IMR-90 (cell line): Measurements from ENCODE around the gene TEKT5. TPM values are rescaled to one million over a fixed set of nuclear protein-coding genes. Genes with fewer than 3 reads are reported as not detected.

ENCODE experiments used
- ATAC-seq: fragments of 200-7000 bp; cut with Tn5 transposase; 2 replicates; pipeline ENCODE4 v1.9.1; 2020; ENCODE audit warnings: low read depth, mild to moderate bottlenecking, moderate library complexity
- BruUV-seq: library from RNA; stranded (reverse); fragments of 400-500 nt; replicated peaks from 2 replicates; lab custom pipeline; 2021; lab: Mats Ljungman, UMichigan
- CTCF ChIA-PET: fragments of 300-600 bp; formaldehyde crosslinking; extraction: SDS; loops from one replicate; lab custom pipeline; 2021; ENCODE audit warnings: antibody characterized with exemption; lab: Yijun Ruan, JAX
- POLR2A ChIA-PET: fragments of 300-600 bp; sonication (Branson Sonifier 250); formaldehyde crosslinking; loops from one replicate; lab custom pipeline; 2022; ENCODE audit warnings: antibody characterized with exemption; ENCODE audit not compliant: unreplicated experiment; lab: Charles Lee
- DNase-seq: peaks from one replicate; pipeline ENCODE4 v3.0.0; 2013
- H2AFZ ChIP-seq: replicated peaks from 2 replicates; pipeline ENCODE3; 2013; ENCODE audit warnings: low read length, mild to moderate bottlenecking; ENCODE audit not compliant: poor library complexity
- H2AK5ac ChIP-seq: 2 replicates; pipeline ENCODE4 v1.6.1; 2013; ENCODE audit warnings: low read depth, low read length, inconsistent platforms
- H2AK9ac ChIP-seq: replicated peaks from 2 replicates; pipeline ENCODE3; 2013; ENCODE audit warnings: mild to moderate bottlenecking, low read depth, low read length, moderate library complexity; ENCODE audit not compliant: poor library complexity
- H2BK120ac ChIP-seq: 2 replicates; pipeline ENCODE4 v1.6.1; 2013; ENCODE audit warnings: low read depth, low read length, inconsistent platforms
- H2BK15ac ChIP-seq: 3 replicates; pipeline ENCODE4 v1.6.1; 2013; ENCODE audit warnings: low read depth, low read length, inconsistent platforms
- H2BK20ac ChIP-seq: 2 replicates; pipeline ENCODE4 v1.6.1; 2013; ENCODE audit warnings: low read depth, mild to moderate bottlenecking, inconsistent platforms, low read length, moderate library complexity
- H2BK5ac ChIP-seq: 2 replicates; pipeline ENCODE4 v1.6.1; 2013; ENCODE audit warnings: mild to moderate bottlenecking, low read depth, low read length, inconsistent platforms; ENCODE audit not compliant: poor library complexity, severe bottlenecking
- H3K14ac ChIP-seq: replicated peaks from 2 replicates; pipeline ENCODE4 v1.6.1; 2013; ENCODE audit warnings: low read depth, low read length, inconsistent platforms
- H3K18ac ChIP-seq: 2 replicates; pipeline ENCODE4 v1.6.1; 2013; ENCODE audit warnings: low read depth, low read length, control low read depth
- H3K23ac ChIP-seq: 2 replicates; pipeline ENCODE4 v1.6.1; 2013; ENCODE audit warnings: low read depth, low read length, inconsistent platforms
- H3K27ac ChIP-seq: 2 replicates; pipeline ENCODE4 v1.5.1; 2013; ENCODE audit warnings: mild to moderate bottlenecking, control low read depth, low read length; ENCODE audit not compliant: insufficient read depth
- H3K27me3 ChIP-seq: 2 replicates; pipeline ENCODE4 v1.6.1; 2013; ENCODE audit warnings: low read length; ENCODE audit not compliant: control insufficient read depth, insufficient read depth
- H3K36me3 ChIP-seq: 2 replicates; pipeline ENCODE4 v1.6.1; 2013; ENCODE audit warnings: low read length, mixed read lengths; ENCODE audit not compliant: control insufficient read depth, insufficient read depth
- H3K4ac ChIP-seq: 2 replicates; pipeline ENCODE4 v1.6.1; 2013; ENCODE audit warnings: low read depth, low read length, inconsistent platforms
- H3K4me1 ChIP-seq: 2 replicates; pipeline ENCODE4 v1.6.1; 2013; ENCODE audit warnings: low read length, mixed read lengths; ENCODE audit not compliant: control insufficient read depth, insufficient read depth
- H3K4me2 ChIP-seq: 2 replicates; pipeline ENCODE4 v1.6.1; 2013; ENCODE audit warnings: low read depth, mild to moderate bottlenecking, control low read depth, low read length, moderate library complexity
- H3K4me3 ChIP-seq: 2 replicates; pipeline ENCODE4 v1.5.1; 2013; ENCODE audit warnings: low read depth, mild to moderate bottlenecking, control low read depth, low read length, moderate library complexity; ENCODE audit not compliant: insufficient read depth
- H3K56ac ChIP-seq: 2 replicates; pipeline ENCODE4 v1.6.1; 2013; ENCODE audit warnings: low read length, inconsistent platforms; ENCODE audit not compliant: insufficient read depth; ENCODE audit errors: extremely low read depth
- H3K79me1 ChIP-seq, 2 experiments: 2 replicates each; pipeline ENCODE4 v1.6.1; 2013; ENCODE audit warnings: low read length in 2 of 2, inconsistent platforms in 1 of 2, low read depth in 1 of 2
- H3K9ac ChIP-seq: 2 replicates; pipeline ENCODE4 v1.6.1; 2013; ENCODE audit warnings: low read depth, low read length, control low read depth
- H3K9me1 ChIP-seq: 2 replicates; pipeline ENCODE4 v1.6.1; 2013; ENCODE audit warnings: low read length, inconsistent platforms; ENCODE audit not compliant: insufficient read depth
- H3K9me3 ChIP-seq: 2 replicates; pipeline ENCODE4 v1.6.1; 2013; ENCODE audit warnings: low read length; ENCODE audit not compliant: control insufficient read depth, insufficient read depth
- H4K20me1 ChIP-seq: 2 replicates; pipeline ENCODE4 v1.6.1; 2013; ENCODE audit warnings: low read length, inconsistent platforms; ENCODE audit not compliant: insufficient read depth
- H4K5ac ChIP-seq: 2 replicates; pipeline ENCODE4 v1.6.1; 2013; ENCODE audit warnings: mild to moderate bottlenecking, low read depth, low read length, control low read depth
- H4K8ac ChIP-seq, 2 experiments: 2 replicates each; pipeline ENCODE4 v1.6.1; 2013; ENCODE audit warnings: low read depth in 2 of 2, low read length in 2 of 2, control low read depth in 1 of 2, inconsistent platforms in 1 of 2
- H4K91ac ChIP-seq: 2 replicates; pipeline ENCODE4 v1.6.1; 2013; ENCODE audit warnings: low read depth, low read length, inconsistent platforms; ENCODE audit not compliant: insufficient read depth
- BHLHE40 ChIP-seq: fragments of 150-350 bp; IDR thresholded peaks from 2 replicates; pipeline ENCODE4 v1.6.1; 2016; ENCODE audit warnings: mild to moderate bottlenecking, low read depth, low read length
- CEBPB ChIP-seq: IDR thresholded peaks from 2 replicates; pipeline ENCODE4 v1.6.1; 2012; ENCODE audit warnings: low read depth, low read length, improper control_type of control experiment
- CHD1 ChIP-seq: IDR thresholded peaks from 2 replicates; pipeline ENCODE4 v1.6.1; 2012; ENCODE audit warnings: low read depth, low read length, improper control_type of control experiment
- CTCF ChIP-seq: conservative IDR thresholded peaks from 2 replicates; pipeline ENCODE4 v1.5.1; 2012; ENCODE audit warnings: mild to moderate bottlenecking, low read depth, low read length, improper control_type of control experiment
- ELK1 ChIP-seq: fragments of 150-350 bp; IDR thresholded peaks from 2 replicates; pipeline ENCODE4 v1.6.1; 2016; ENCODE audit warnings: low read depth, mild to moderate bottlenecking, low read length, moderate library complexity, borderline replicate concordance
- FOS ChIP-seq: fragments of 150-350 bp; IDR thresholded peaks from 2 replicates; pipeline ENCODE4 v1.6.1; 2016; ENCODE audit warnings: low read depth, low read length
- MAFK ChIP-seq: IDR thresholded peaks from 2 replicates; pipeline ENCODE4 v1.6.1; 2012; ENCODE audit warnings: low read depth, low read length, improper control_type of control experiment
- MAZ ChIP-seq: IDR thresholded peaks from 2 replicates; pipeline ENCODE4 v1.6.1; 2012; ENCODE audit warnings: low read depth, mild to moderate bottlenecking, low read length, improper control_type of control experiment, moderate library complexity, borderline replicate concordance
- MXI1 ChIP-seq: IDR thresholded peaks from 2 replicates; pipeline ENCODE4 v1.6.1; 2012; ENCODE audit warnings: low read depth, mild to moderate bottlenecking, low read length, moderate library complexity, borderline replicate concordance
- NFE2L2 ChIP-seq: fragments of 150-350 bp; IDR thresholded peaks from 2 replicates; pipeline ENCODE4 v1.6.1; 2016; ENCODE audit warnings: low read depth, mild to moderate bottlenecking, low read length
- POLR2A ChIP-seq: IDR thresholded peaks from 2 replicates; pipeline ENCODE4 v1.6.1; 2012; ENCODE audit warnings: mild to moderate bottlenecking, low read depth, low read length
- RAD21 ChIP-seq: IDR thresholded peaks from 2 replicates; pipeline ENCODE4 v1.6.1; 2012; ENCODE audit warnings: low read length, improper control_type of control experiment
- RCOR1 ChIP-seq: IDR thresholded peaks from 2 replicates; pipeline ENCODE4 v1.6.1; 2012; ENCODE audit warnings: mild to moderate bottlenecking, low read length, improper control_type of control experiment; ENCODE audit not compliant: insufficient replicate concordance
- RFX5 ChIP-seq: IDR thresholded peaks from 2 replicates; pipeline ENCODE4 v1.8.0; 2012; ENCODE audit warnings: low read depth, mild to moderate bottlenecking, low read length, moderate library complexity
- SMC3 ChIP-seq: fragments of 150-350 bp; IDR thresholded peaks from 2 replicates; pipeline ENCODE4 v1.6.1; 2016; ENCODE audit warnings: low read depth, mild to moderate bottlenecking, antibody characterized with exemption, low read length, moderate library complexity
- USF2 ChIP-seq: fragments of 150-350 bp; IDR thresholded peaks from 2 replicates; pipeline ENCODE4 v1.6.1; 2017; ENCODE audit warnings: mild to moderate bottlenecking, antibody characterized with exemption, low read length, low read depth
- WGBS, 2 experiments: methylation state at CpG; one replicate each; pipeline versions ENCODE4 v1.1.5 to v1.1.7; 2013; ENCODE audit warnings: missing lambda C conversion rate in 2 of 2; ENCODE audit not compliant: insufficient read length in 1 of 2; ENCODE audit errors: extremely low coverage in 2 of 2; 5-methylcytosine and 5-hydroxymethylcytosine counted together
- dilution Hi-C: fragments of 300-500 bp; cut with HindIII; formaldehyde crosslinking; loops from one replicate; pipeline ENCODE4 v1.14.3; 2018; ENCODE audit warnings: low sequenced_read_pairs; ENCODE audit not compliant: unreplicated experiment
- in situ Hi-C: fragments of 300-500 bp; cut with MboI; formaldehyde crosslinking; loops from 3 replicates; pipeline ENCODE4 v1.14.3; 2019; ENCODE audit warnings: low sequenced_read_pairs, inconsistent platforms, mixed read lengths
- intact Hi-C: fragments of 100-400 bp; cut with micrococcal nuclease; formaldehyde crosslinking; loops from 2 replicates; pipeline ENCODE4 v1.10.0; 2022
- polyA plus RNA-seq, 3 experiments: library from polyadenylated mRNA; depleted of rRNA; stranded (reverse); fragments of >200 nt; gene quantifications; 2 replicates each; pipeline ENCODE4 v1.2.3, GENCODE V29; 2012; ENCODE audit warnings: low replicate concordance in 1 of 3
- total RNA-seq: library from RNA; depleted of rRNA; stranded (reverse); fragments of >200 nt; gene quantifications from 2 replicates; pipeline ENCODE4 v1.2.3, GENCODE V29; 2012

TEKT5 gene
- total and polyA plus RNA-seq, 2 of the 4 experiments (the other 2 are of a cell fraction) = 0.17 TPM; not detected in 1

- Histone ChIP-seq H3K27me3 (peaks cover 6% of the 10 kb centered on the region), H3K56ac (no peak overlapping the region), H2AFZ (no peak overlapping the region), H3K4me3 (no peak overlapping the region), H4K20me1 (no peaks in the 10 kb centered on the region), H4K5ac (no peak overlapping the region), H3K4ac (no peak overlapping the region), H3K36me3 (no peaks in the 10 kb centered on the region), H3K4me2 (no peak overlapping the region), H2AK5ac (no peak overlapping the region), H2AK9ac (no peak overlapping the region), H2BK20ac (no peak overlapping the region), H3K27ac (no peak overlapping the region), H3K79me1 (no peaks in the 10 kb centered on the region), H3K9ac (no peak overlapping the region), H2BK5ac (no peak overlapping the region), H4K8ac (no peak overlapping the region), H4K91ac (no peak overlapping the region), H3K23ac (no peak overlapping the region), H3K14ac (no peak overlapping the region), H3K9me3 (no peaks in the 10 kb centered on the region), H2BK15ac (no peak overlapping the region), H3K18ac (no peak overlapping the region), H3K9me1 (no peaks in the 10 kb centered on the region), H2BK120ac (no peak overlapping the region), H3K4me1 (no peaks in the 10 kb centered on the region)
- CTCF ChIA-PET = interaction anchor here (0.8 kb wide), 1 partner anchor 72 kb away, joined by 3 read pairs; no protein-coding TSS in a partner anchor
- dilution Hi-C loops = no loop called here
- ATAC-seq = no peak
- 60% methylated on average over 2 of the region's 7 CpGs; no CpG with 5 or more reads in 1 of the 2 experiments for WGBS, 2 experiments
- no TSS peak for BruUV-seq
- in situ Hi-C loops = no loop called here
- no peak for TF ChIP-seq CEBPB
- TF ChIP-seq NFE2L2 = no peak
- no peak for TF ChIP-seq RFX5
- no peak for TF ChIP-seq CHD1
- TF ChIP-seq CTCF = no peak
- no peak for TF ChIP-seq MAFK
- no peak for TF ChIP-seq RAD21
- no peak for TF ChIP-seq MAZ
- TF ChIP-seq USF2 = no peak
- TF ChIP-seq RCOR1 = no peak
- TF ChIP-seq SMC3 = no peak
- no peak for TF ChIP-seq FOS
- TF ChIP-seq POLR2A = no peak
- no peak for TF ChIP-seq ELK1
- TF ChIP-seq BHLHE40 = no peak
- TF ChIP-seq MXI1 = no peak
- no peak for DNase-seq
- intact Hi-C loops = no loop called here
- POLR2A ChIA-PET = no interaction called here
These were observed 12.1 kb downstream of the TEKT5 start for GRCh38 chr16:10682604-10683003.
